NCI-H2107 treated with DMSO at 0.1 percent for 48 hours (cell line): ENCODE measurements around the gene MAMDC4.

Experiments
- DNase-seq: peaks from one replicate; lab custom pipeline; 2025; ENCODE audit not compliant: unreplicated experiment; lab: John Stamatoyannopoulos, UW

Gene MAMDC4

GRCh38 chr9:136849038-136849959, 2.8 kb upstream of the MAMDC4 start, which contains the start of gene PHPT1:
Gene PHPT1, plus strand, starts transcription at chr9:136849409. Its CDS starts 22 bp downstream, at chr9:136849431.
- DNase-seq: peak; percentile 98

GRCh38 chr9:136849960-136850865, 1.9 kb upstream of the MAMDC4 start:
- no peak for DNase-seq

GRCh38 chr9:136850866-136851775, 1.0 kb upstream of the MAMDC4 start:
- DNase-seq: no peak

GRCh38 chr9:136852664-136853595, 784 bp downstream of the MAMDC4 start:
- no peak for DNase-seq

GRCh38 chr9:136853596-136854112, 1.5 kb downstream of the MAMDC4 start:
- DNase-seq: no peak

GRCh38 chr9:136854113-136854841, 2.1 kb downstream of the MAMDC4 start:
- DNase-seq: no peak

GRCh38 chr9:136854842-136855460, 2.8 kb downstream of the MAMDC4 start:
- DNase-seq: no peak

GRCh38 chr9:136855461-136856078, 3.4 kb downstream of the MAMDC4 start:
- DNase-seq: no peak

GRCh38 chr9:136856079-136856476, 3.9 kb downstream of the MAMDC4 start:
- no peak for DNase-seq

GRCh38 chr9:136856541-136857141, 4.5 kb downstream of the MAMDC4 start:
- no peak for DNase-seq

- no peak for DNase-seq
Measured at GRCh38 chr9:136857166-136857565, 5.0 kb downstream of the MAMDC4 start.

GRCh38 chr9:136857581-136858412, 5.7 kb downstream of the MAMDC4 start:
- peak; percentile 16 for DNase-seq

GRCh38 chr9:136858452-136858843, 6.3 kb downstream of the MAMDC4 start:
- no peak for DNase-seq

- DNase-seq: no peak
Measured at GRCh38 chr9:136858844-136859757, 7.0 kb downstream of the MAMDC4 start.

GRCh38 chr9:136860529-136860928, 8.4 kb downstream of the MAMDC4 start:
- DNase-seq: no peak
